GM19328 (cell line): ENCODE results near the gene FAM171A1.
"Not testable (repeated sequence)": the region's sequence is repeated elsewhere in the genome, so short reads cannot be mapped to it uniquely, and the experiment has no call there.

Source experiments
- ATAC-seq: cut with Tn5 transposase; IDR thresholded peaks from one replicate; pipeline ENCODE4 v1.9.1; 2021; ENCODE audit warnings: mild to moderate bottlenecking, moderate library complexity; ENCODE audit not compliant: unreplicated experiment

FAM171A1 gene

GRCh38 chr10:15370856-15371701 lies at the start of gene FAM171A1:
Gene FAM171A1 (minus strand): TSS chr10:15371289. CDS start chr10:15371052, 237 bp downstream.
- no peak for ATAC-seq

- no peak for ATAC-seq
Measured at GRCh38 chr10:15420858-15421257, 49.8 kb upstream of the FAM171A1 start.

DNA sequence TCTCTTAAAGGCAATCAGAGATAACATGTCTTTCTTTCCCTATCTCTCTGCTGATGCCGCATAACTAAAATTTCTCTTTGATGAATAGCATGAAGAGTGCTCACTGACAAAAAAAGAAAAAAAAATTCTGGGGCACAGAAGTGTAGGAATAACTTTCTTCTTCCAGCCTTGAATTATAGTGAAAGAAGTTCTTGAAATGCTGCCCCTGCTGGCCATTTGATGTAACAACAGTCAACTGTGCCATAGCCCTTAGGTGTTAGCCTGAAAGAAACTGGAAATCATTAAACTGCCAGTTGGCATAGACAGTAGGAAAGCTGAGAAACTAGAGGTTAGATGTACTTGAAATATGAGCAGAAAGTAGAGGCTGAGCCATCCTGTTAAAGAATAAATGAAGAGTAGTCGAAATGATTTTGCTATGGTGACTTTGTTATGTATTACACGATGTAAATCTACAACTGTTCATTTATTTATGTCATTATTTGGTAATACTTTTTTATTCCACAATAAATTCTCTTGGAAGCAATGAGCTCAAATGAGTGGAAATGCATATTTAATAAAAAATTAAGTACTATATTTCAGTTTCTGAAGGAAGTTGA lies 48.3 kb upstream of the FAM171A1 start:
- ATAC-seq: no peak

- no peak for ATAC-seq
Measured at GRCh38 chr10:15416034-15416433, 44.9 kb upstream of the FAM171A1 start.

DNA sequence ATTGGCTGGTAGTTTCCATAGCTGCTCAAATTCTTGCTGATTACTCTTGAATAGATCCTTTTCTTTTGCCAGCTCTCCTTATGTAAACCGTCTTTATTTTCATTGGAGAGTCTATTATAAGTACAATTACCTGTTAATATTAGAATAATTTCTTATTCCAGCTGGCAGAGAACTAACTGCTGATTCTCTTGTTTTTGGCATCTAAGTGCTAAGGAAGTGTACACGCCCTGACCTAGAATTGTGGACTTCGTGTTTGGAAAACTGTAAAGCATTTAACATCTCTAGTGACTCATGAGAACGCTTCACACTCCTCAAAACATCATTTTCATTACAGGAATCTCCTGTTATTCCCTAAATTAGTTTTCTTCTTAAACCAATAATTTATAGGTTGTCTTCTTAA lies 39.9 kb upstream of the FAM171A1 start:
- ATAC-seq: no peak

- not testable (repeated sequence) for ATAC-seq
Measured at GRCh38 chr10:15409350-15409749, 38.3 kb upstream of the FAM171A1 start.

- no peak for ATAC-seq
Measured at GRCh38 chr10:15408557-15408956, 37.5 kb upstream of the FAM171A1 start.

- no peak for ATAC-seq
Measured at GRCh38 chr10:15405319-15405718, 34.2 kb upstream of the FAM171A1 start.

GRCh38 chr10:15401382-15401781 lies 30.3 kb upstream of the FAM171A1 start:
- ATAC-seq: no peak

GRCh38 chr10:15400461-15400860 lies 29.4 kb upstream of the FAM171A1 start:
- not testable (repeated sequence) for ATAC-seq

- no peak for ATAC-seq
Measured at GRCh38 chr10:15399060-15399661, 28.1 kb upstream of the FAM171A1 start.

GRCh38 chr10:15395935-15396334 lies 24.8 kb upstream of the FAM171A1 start:
- no peak for ATAC-seq

- no peak for ATAC-seq
Measured at GRCh38 chr10:15393139-15393825, 22.2 kb upstream of the FAM171A1 start.

GRCh38 chr10:15391491-15391890 lies 20.4 kb upstream of the FAM171A1 start:
- no peak for ATAC-seq

DNA sequence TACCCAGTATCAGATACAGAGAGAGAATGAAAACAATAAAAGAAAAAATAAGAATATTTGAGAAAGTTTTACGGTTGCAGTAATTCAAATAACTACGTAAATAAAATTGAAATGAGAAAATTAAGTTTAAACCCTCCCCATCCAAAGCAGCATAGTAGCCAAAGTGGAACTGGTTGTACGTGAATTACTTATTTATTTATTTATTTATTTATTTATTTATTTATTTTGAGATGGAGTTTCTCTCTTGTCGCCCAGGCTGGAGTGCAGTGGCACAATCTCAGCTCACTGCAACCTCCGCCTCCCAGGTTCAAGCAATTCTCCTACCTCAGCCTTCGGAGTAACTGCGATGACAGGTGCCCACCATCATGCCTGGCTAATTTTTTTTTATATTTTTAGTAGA lies 17.1 kb upstream of the FAM171A1 start:
- not testable (repeated sequence) for ATAC-seq

GRCh38 chr10:15387021-15387420 lies 15.9 kb upstream of the FAM171A1 start:
- no peak for ATAC-seq

DNA sequence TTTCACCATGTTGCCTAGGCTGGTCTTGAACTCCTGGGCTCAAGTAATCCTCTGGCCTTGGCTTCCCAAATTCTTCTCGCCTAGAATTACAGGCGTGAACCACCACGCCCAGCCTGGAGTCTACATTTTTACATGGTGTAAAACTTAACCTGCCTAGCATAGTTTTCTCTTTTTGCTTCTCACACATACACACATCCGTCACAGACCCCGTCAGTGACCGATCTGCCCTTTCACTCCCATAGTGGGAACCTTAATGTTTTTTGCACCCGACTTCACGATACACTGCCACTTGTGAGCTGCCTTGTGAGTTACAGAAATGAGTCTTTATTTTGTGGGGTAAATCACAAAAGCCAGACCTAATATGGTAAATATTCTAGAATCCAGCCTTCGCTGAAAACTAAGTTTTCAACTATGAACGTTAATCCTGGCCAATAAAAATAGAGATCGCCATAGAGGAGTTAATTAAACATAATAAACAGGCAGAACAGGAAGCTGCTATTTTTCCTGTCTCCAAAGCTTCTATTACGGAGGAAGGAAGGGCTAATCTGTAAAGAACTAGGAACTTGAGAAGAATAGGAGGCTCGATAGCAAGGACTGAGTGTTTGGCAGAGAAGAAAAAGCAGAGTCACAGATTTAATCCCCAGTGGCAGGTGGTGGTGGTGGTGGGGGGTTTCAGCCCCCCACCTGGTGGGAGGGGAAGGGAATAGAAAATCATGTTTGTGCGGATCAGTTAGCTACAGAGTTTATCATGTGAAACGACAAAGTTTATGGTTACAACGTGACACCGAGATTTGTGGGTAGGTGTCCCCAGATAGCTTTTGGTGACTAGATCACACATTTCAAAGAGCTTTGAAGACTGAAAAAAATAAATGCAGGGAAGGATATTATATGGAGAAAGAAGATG lies 14.7 kb upstream of the FAM171A1 start:
- ATAC-seq: no peak

DNA sequence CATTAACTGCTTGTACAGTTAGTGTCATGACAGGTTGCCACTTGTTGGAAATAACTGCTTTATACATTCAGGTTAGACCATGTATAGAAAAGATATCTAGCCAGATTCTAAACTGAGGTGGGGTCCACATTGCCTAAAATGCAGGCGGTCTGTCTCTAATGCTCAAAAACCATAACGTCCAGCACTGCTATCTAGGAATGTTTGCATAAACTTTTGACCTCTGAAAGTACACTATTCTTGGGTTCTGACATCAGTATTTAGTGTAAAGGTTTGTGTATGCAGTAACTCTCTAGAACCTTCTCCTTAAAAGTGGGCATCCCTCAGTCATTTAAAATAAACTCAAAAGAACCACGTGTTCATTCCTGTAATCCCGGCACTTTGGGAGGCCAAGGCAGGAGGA lies 10.3 kb upstream of the FAM171A1 start:
- ATAC-seq: no peak

DNA sequence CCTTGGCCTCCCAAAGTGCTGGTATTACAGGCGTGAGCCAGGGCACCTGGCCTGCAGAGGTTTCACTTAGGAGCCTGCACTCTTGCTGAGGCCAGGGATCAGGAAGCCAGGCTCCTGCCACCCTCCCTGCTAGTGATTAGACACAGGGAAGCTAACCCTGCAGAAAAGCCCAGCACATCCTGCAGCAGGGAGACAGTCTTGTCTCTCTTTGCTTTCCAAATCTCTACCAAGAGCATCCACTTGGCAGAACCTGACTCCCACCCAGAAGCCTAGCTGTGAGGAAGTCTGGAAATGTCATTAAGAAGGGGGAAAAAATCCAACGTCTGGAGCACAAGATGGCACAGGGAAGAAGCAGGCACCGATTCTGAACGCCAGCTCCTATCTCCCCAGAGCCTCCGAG lies 8.0 kb upstream of the FAM171A1 start:
- ATAC-seq: no peak

DNA sequence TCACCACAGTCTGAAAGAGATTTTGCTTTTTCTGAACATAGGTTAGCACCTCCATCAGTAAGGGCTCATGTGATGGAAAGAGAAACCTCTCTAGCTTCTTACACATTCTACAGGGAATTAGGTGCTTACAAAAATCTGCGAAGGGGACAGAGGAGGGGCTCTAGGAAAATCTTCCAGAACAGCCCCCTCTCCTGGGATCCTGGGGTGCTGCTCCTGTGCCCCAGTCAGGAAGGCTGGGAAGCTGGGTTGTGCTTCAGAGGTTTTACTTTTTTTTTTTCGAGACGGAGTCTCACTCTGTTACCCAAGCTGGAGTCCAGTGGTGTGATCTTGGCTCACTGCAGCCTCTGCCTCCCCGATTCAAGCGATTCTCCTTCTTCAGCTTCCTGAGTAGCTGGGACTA lies 7.5 kb upstream of the FAM171A1 start:
- no peak for ATAC-seq
